GM12875 (cell line): ENCODE results near the gene CBL.
"Not testable (repeated sequence)": the region's sequence is repeated elsewhere in the genome, so short reads cannot be mapped to it uniquely, and the experiment has no call there.

Experiments
- H3K4me3 ChIP-seq: one replicate; pipeline ENCODE4 v1.5.1; 2011; ENCODE audit warnings: low read depth, low read length, control low read depth
- CTCF ChIP-seq: IDR thresholded peaks from 2 replicates; pipeline ENCODE4 v1.5.1; 2011; ENCODE audit warnings: low read depth, mild to moderate bottlenecking, control low read depth, inconsistent platforms, low read length, moderate library complexity, borderline replicate concordance; ENCODE audit not compliant: insufficient read depth

CBL gene

GRCh38 chr11:119166368-119167076 lies 39.6 kb upstream of the CBL start:
- no peak overlapping the region for H3K4me3 ChIP-seq
- no peak for TF ChIP-seq CTCF

GRCh38 chr11:119167077-119167458 lies 39.1 kb upstream of the CBL start:
- H3K4me3 ChIP-seq = not testable (repeated sequence)

GRCh38 chr11:119167933-119168332 lies 38.2 kb upstream of the CBL start:
- TF ChIP-seq CTCF = no peak
- H3K4me3 ChIP-seq = no peak overlapping the region

GRCh38 chr11:119168471-119169281 lies 37.5 kb upstream of the CBL start, which contains the start of gene NLRX1:
Gene NLRX1 (plus strand): TSS chr11:119168725. CDS start chr11:119171404, 2,679 bp downstream.
- peak within 1 kb of the TSS; percentile 85 for H3K4me3 ChIP-seq
- peak; percentile 96 for TF ChIP-seq CTCF

GRCh38 chr11:119169282-119169719 lies 36.8 kb upstream of the CBL start:
- no peak for TF ChIP-seq CTCF
- peak overlapping the region; percentile 85 for H3K4me3 ChIP-seq

- TF ChIP-seq CTCF = no peak
- no peak overlapping the region for H3K4me3 ChIP-seq
Measured at GRCh38 chr11:119172513-119172912, 33.6 kb upstream of the CBL start.

GRCh38 chr11:119173453-119173852 lies 32.7 kb upstream of the CBL start:
- no peak overlapping the region for H3K4me3 ChIP-seq
- no peak for TF ChIP-seq CTCF
